BE2C (cell line): ENCODE results near the gene DAB1. TPM values are rescaled to one million over a fixed set of nuclear protein-coding genes. Genes with fewer than 3 reads are reported as not detected.

Source experiments
- DNase-seq: peaks from one replicate; pipeline ENCODE4 v3.0.0-alpha.2; 2020
- H3K27me3 ChIP-seq: fragments of 250-450 bp; sonication (Bioruptor Pico); 2 replicates; pipeline ENCODE4 v1.5.1; 2020; ENCODE audit warnings: mild to moderate bottlenecking
- H3K36me3 ChIP-seq: fragments of 250-450 bp; sonication (Bioruptor Pico); 2 replicates; pipeline ENCODE4 v1.5.1; 2020; ENCODE audit warnings: mild to moderate bottlenecking
- H3K4me1 ChIP-seq: fragments of 250-450 bp; sonication (Bioruptor Pico); 2 replicates; pipeline ENCODE4 v1.5.1; 2020
- H3K4me3 ChIP-seq: 2 replicates; pipeline ENCODE4 v1.5.1; 2011; ENCODE audit warnings: low read depth, low read length
- H3K9me3 ChIP-seq: fragments of 250-450 bp; sonication (Bioruptor Pico); 2 replicates; pipeline ENCODE4 v1.5.1; 2020
- polyA plus RNA-seq: library from polyadenylated mRNA; unstranded; fragments of >200 nt; gene quantifications from one replicate; pipeline ENCODE4 v1.2.1, GENCODE V29; 2012; ENCODE audit warnings: low read depth, missing spikeins; ENCODE audit not compliant: insufficient read length, insufficient read depth
- TF ChIP-seq, protein P1 (sequence below): IDR thresholded peaks from 2 replicates; pipeline ENCODE4 v1.5.1; 2012; ENCODE audit warnings: mild to moderate bottlenecking, low read depth, low read length

The DAB1 gene
- polyA plus RNA-seq, result 0.29 TPM

DNA sequence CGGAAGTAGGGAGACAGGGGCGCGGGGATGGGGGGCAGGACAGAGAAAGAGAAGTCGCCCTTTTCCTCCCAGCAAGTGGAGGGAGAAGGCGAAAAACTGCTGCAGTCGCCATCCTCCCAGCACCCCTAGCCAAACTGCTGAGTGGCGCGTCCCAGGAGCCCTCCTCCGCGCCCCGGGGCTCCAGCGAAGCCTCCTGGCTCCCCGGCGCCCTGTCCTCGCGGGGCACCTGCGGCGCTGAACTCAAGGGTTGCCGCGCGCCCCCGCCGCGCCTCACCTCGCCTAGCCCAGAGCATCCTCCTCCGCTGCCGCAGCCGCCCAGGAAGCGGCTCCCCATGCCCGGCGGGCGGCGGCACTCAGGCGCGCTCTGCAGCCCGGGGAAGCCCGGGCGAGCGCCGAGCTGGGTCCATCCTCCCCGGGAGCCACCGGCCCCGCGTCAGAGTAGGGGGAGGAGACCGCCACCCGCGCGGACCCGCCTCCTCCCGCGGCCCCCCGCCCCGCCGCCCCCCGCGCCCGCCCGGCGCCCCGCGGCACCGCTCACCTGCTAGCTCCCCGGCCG, at the start of gene DAB1:
DAB1 (minus strand) TSS at position 405 of the 556 bp plus-strand sequence. CDS start 133,030 bp downstream, outside the sequence.
- Histone ChIP-seq H3K9me3 (no peaks in the 10 kb centered on the region), H3K4me1 (no peaks in the 10 kb centered on the region), H3K27me3 (peaks cover 19% of the 10 kb centered on the region), H3K36me3 (no peaks in the 10 kb centered on the region), H3K4me3 (no peak within 1 kb of the TSS)
- TF ChIP-seq, protein P1, sequence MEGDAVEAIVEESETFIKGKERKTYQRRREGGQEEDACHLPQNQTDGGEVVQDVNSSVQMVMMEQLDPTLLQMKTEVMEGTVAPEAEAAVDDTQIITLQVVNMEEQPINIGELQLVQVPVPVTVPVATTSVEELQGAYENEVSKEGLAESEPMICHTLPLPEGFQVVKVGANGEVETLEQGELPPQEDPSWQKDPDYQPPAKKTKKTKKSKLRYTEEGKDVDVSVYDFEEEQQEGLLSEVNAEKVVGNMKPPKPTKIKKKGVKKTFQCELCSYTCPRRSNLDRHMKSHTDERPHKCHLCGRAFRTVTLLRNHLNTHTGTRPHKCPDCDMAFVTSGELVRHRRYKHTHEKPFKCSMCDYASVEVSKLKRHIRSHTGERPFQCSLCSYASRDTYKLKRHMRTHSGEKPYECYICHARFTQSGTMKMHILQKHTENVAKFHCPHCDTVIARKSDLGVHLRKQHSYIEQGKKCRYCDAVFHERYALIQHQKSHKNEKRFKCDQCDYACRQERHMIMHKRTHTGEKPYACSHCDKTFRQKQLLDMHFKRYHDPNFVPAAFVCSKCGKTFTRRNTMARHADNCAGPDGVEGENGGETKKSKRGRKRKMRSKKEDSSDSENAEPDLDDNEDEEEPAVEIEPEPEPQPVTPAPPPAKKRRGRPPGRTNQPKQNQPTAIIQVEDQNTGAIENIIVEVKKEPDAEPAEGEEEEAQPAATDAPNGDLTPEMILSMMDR, result no peak
- no peak for DNase-seq

DNA sequence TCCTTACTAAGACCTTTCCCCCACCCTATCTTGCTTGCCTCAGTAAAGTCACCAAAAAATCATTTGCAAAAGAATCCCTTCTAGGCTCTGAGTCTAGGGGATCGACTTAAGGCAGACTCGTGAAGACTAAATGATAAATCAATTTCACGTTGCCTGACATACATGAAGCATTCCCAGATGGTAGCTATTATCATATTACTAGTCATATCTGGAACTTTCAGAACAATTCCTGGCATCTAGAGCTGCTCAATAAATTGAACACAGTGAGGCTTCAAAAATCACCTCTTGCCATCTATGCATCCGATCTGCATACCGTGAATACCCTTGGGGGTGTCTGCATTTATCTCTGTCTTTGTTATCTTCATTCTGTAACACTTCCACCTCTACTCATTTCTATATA, 49.6 kb upstream of the DAB1 start:
- H3K4me3 ChIP-seq, result no peak overlapping the region
- no peaks in the 10 kb centered on the region for H3K36me3 ChIP-seq
- H3K9me3 ChIP-seq, result no peaks in the 10 kb centered on the region
- TF ChIP-seq, protein P1, result no peak
- no peak for DNase-seq
- no peaks in the 10 kb centered on the region for H3K27me3 ChIP-seq
- H3K4me1 ChIP-seq, result no peaks in the 10 kb centered on the region

DNA sequence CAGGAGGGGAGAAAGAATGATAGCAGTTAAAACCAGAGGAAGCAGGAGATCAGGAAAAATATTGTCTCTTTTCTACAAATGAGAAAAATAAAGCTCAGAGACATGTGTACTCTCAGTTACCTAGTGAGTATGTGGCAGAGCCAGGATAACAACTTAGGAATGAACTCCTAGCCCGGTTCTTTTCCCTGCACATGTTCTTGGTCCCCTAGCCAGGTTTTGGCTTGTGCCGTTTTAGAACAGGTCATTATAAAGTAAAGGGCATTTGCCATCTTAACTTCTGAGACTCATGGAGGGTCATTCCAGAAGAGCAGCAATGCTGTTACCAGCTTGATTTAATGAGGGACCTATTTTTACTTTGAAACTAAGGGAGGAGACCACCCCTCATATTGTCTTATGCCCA, 48.1 kb upstream of the DAB1 start:
- Histone ChIP-seq H3K27me3 (no peaks in the 10 kb centered on the region), H3K4me3 (no peak overlapping the region), H3K9me3 (no peaks in the 10 kb centered on the region), H3K36me3 (no peaks in the 10 kb centered on the region), H3K4me1 (no peaks in the 10 kb centered on the region)
- TF ChIP-seq, protein P1, result no peak
- DNase-seq, result no peak

DNA sequence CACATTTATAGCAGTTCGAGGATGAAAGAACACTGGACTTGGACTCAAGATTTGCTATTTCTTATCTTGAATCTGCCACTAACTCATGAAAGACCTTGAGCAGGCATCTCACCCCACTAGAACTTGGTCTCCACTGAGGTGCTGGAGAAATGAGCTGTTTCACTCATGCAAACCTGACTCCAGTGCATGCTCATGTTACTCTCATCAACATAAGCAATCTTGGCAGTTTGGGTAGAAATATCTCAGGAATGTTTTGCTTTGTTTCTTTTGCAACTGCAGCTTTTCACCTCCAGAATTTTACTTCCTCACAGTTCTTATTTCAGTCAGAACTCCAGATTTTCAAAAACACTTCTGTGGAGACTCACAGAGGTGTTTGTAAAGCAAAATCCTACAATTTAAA, 46.2 kb upstream of the DAB1 start:
- Histone ChIP-seq H3K27me3 (no peaks in the 10 kb centered on the region), H3K4me1 (no peaks in the 10 kb centered on the region), H3K36me3 (no peaks in the 10 kb centered on the region), H3K4me3 (no peak overlapping the region), H3K9me3 (no peaks in the 10 kb centered on the region)
- TF ChIP-seq, protein P1, result no peak
- no peak for DNase-seq

DNA sequence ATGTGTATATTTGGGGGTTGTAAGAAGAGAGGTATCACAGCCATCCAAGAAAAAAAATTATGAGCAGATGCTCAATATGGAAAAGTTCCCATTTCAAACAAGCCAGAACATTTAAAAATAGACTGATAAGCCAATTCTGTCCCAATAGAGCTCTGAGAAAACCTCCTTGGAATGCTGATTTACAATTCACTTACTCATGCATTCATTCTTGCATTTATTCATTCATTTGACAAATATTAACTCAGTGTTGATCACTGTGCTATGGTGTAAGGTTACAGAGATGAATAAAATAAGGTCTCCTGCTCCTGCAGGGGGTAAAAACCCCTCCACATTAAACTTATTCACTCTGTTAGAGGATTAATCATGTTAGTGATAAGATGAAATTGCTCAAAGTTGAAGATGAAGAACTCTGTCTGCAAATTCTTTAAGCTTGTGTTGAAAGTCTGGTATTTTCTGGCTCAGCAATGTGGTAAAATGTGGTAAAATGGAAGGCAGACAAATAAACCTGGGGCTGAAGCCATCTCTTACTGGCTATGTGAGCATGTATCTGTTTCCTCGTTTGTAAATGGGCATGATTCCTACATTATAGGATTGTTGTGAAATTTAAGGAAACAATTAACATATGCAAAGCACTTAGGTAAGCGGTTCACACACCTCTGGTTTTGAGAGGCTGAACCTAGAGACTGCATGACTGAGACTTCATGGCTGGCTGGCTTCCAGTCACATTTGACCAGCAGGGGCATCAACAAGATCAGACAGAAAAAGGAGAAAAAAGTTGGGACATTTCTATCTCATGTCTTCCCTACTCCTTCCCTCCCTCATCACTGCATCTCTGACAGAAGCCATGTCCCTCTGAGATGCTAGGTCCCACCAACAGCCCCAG, 45.0 kb upstream of the DAB1 start:
- no peaks in the 10 kb centered on the region for H3K4me1 ChIP-seq
- no peak for DNase-seq
- no peaks in the 10 kb centered on the region for H3K9me3 ChIP-seq
- H3K36me3 ChIP-seq, result no peaks in the 10 kb centered on the region
- TF ChIP-seq, protein P1, result no peak
- no peak overlapping the region for H3K4me3 ChIP-seq
- no peaks in the 10 kb centered on the region for H3K27me3 ChIP-seq

DNA sequence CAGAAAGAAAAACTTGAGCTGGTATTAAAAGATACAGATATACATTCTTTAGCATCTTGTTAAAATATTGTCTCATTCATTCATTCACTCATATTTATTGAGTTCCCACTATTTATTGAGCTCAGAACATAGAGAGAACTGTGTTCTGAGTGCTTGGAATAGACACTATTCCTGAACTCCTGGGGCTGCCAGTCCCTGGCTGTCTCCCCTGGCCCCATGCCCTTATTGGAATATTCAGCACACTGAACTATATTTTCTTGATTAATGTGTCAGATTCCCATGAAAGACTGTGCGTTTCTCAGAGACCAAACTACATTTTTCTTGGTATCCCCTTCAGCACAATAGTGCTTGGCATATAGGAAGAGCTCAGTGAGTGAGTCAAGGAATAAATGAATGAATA, 44.0 kb upstream of the DAB1 start:
- Histone ChIP-seq H3K36me3 (no peaks in the 10 kb centered on the region), H3K4me3 (no peak overlapping the region), H3K27me3 (no peaks in the 10 kb centered on the region), H3K4me1 (no peaks in the 10 kb centered on the region), H3K9me3 (no peaks in the 10 kb centered on the region)
- TF ChIP-seq, protein P1, result no peak
- DNase-seq, result no peak
